K562 (cell line): ENCODE results near the gene DOCK7. TPM values are rescaled to one million over a fixed set of nuclear protein-coding genes. Genes with fewer than 3 reads are reported as not detected.

Experiments
- ATAC-seq: fragments of 200-7000 bp; cut with Tn5 transposase; 3 replicates; pipeline ENCODE4 v1.9.1; 2020; ENCODE audit warnings: moderate library complexity
- BruUV-seq: library from RNA; stranded (reverse); fragments of 400-500 nt; replicated peaks from 2 replicates; lab custom pipeline; 2021; lab: Mats Ljungman, UMichigan
- CTCF ChIA-PET: fragments of 300-600 bp; formaldehyde crosslinking; extraction: SDS; loops from one replicate; lab custom pipeline; 2021; ENCODE audit warnings: low intra/inter-chr PET ratio; lab: Yijun Ruan, JAX
- POLR2A ChIA-PET: fragments of 300-600, 350-650 bp; sonication (Branson Sonifier 250); formaldehyde crosslinking; extraction: SDS; loops from one replicate; lab custom pipeline; 2021; ENCODE audit warnings: antibody characterized with exemption, inconsistent platforms; lab: Yijun Ruan, JAX
- DNase-seq, 4 experiments: peaks; one replicate each; pipeline versions ENCODE4 v3.0.0 to v3.0.0-alpha.2; 2011 to 2018; ENCODE audit warnings: low spot score in 3 of 4, mixed read lengths in 3 of 4; ENCODE audit errors: extremely low read depth in 1 of 4
- FAIRE-seq: peaks from 2 replicates; lab custom pipeline; 2011; peaks lifted over from hg19 to GRCh38; lab: Jason Lieb, UNC
- H2AFZ ChIP-seq: 2 replicates; pipeline ENCODE4 v1.6.0; 2011; ENCODE audit warnings: low read depth, low read length, control low read depth, inconsistent platforms
- H3K27ac ChIP-seq: fragments of 200-600 bp; 3 replicates; pipeline ENCODE4 v1.8.0; 2011; ENCODE audit warnings: low read depth, mild to moderate bottlenecking, control low read depth, inconsistent platforms, low read length, moderate library complexity, mixed read lengths; ENCODE audit errors: extremely low read depth
- H3K27me3 ChIP-seq, 2 experiments: fragments of 300-600 bp in 1 of 2; 2 replicates in 1 of 2; 3 replicates in 1 of 2; pipeline versions ENCODE4 v1.6.0 to v1.8.0; 2011; ENCODE audit warnings: inconsistent platforms in 2 of 2, low read length in 2 of 2, mild to moderate bottlenecking in 1 of 2, mixed read lengths in 1 of 2, moderate library complexity in 1 of 2; ENCODE audit not compliant: control insufficient read depth in 2 of 2, insufficient read depth in 2 of 2
- H3K36me3 ChIP-seq: fragments of 300-600 bp; 3 replicates; pipeline ENCODE4 v1.8.0; 2011; ENCODE audit warnings: mild to moderate bottlenecking, low read length, inconsistent platforms; ENCODE audit not compliant: control insufficient read depth, insufficient read depth
- H3K4me1 ChIP-seq, 2 experiments: fragments of 200-600 bp in 1 of 2; replicated peaks in 1 of 2; 2 replicates in 1 of 2; 3 replicates in 1 of 2; pipeline versions ENCODE4 v1.5.1 to v1.8.0; 2011; ENCODE audit warnings: inconsistent platforms in 2 of 2, low read length in 2 of 2, mild to moderate bottlenecking in 1 of 2, mixed read lengths in 1 of 2, moderate library complexity in 1 of 2; ENCODE audit not compliant: control insufficient read depth in 2 of 2, insufficient read depth in 2 of 2
- H3K4me2 ChIP-seq: 2 replicates; pipeline ENCODE4 v1.6.1; 2011; ENCODE audit warnings: low read length, control low read depth, inconsistent platforms, mixed read lengths; ENCODE audit not compliant: insufficient read depth
- H3K4me3 ChIP-seq: fragments of 200-600 bp; sonication (generic), shearing (Covaris generic); 2 replicates; pipeline ENCODE4 v1.5.1; 2016; ENCODE audit warnings: control low read depth, inconsistent platforms
- H3K79me2 ChIP-seq: fragments of 200-600 bp; 3 replicates; pipeline ENCODE4 v1.8.0; 2011; ENCODE audit warnings: low read length, inconsistent platforms; ENCODE audit not compliant: control insufficient read depth, insufficient read depth
- H3K9ac ChIP-seq, 2 experiments: 2 replicates each; pipeline versions ENCODE4 v1.6.0 to v1.6.1; 2011; ENCODE audit warnings: low read depth in 2 of 2, low read length in 2 of 2, control low read depth in 1 of 2, inconsistent platforms in 1 of 2, mild to moderate bottlenecking in 1 of 2, mixed read lengths in 1 of 2; ENCODE audit not compliant: insufficient read depth in 1 of 2
- H3K9me1 ChIP-seq: one replicate; pipeline ENCODE4 v1.6.0; 2011; ENCODE audit warnings: inconsistent platforms, mild to moderate bottlenecking, low read length, moderate library complexity; ENCODE audit not compliant: control insufficient read depth, insufficient read depth
- H3K9me3 ChIP-seq: replicated peaks from 2 replicates; pipeline ENCODE4 v1.5.1; 2011; ENCODE audit warnings: low read depth, low read length, inconsistent platforms; ENCODE audit not compliant: control insufficient read depth, insufficient read depth
- H4K20me1 ChIP-seq: replicated peaks from 2 replicates; pipeline ENCODE4 v1.6.1; 2011; ENCODE audit warnings: low read length, inconsistent platforms, mixed read lengths; ENCODE audit not compliant: control insufficient read depth, insufficient read depth
- BRD9 ChIP-seq: fragments of 450-650 bp; IDR thresholded peaks from 2 replicates; pipeline ENCODE4 v1.6.1; 2018; ENCODE audit warnings: low read depth; ENCODE audit not compliant: partially characterized antibody
- CBFA2T2 ChIP-seq: fragments of 450-650 bp; conservative IDR thresholded peaks from 2 replicates; pipeline ENCODE4 v1.6.1; 2017; ENCODE audit warnings: mild to moderate bottlenecking
- CHD2 ChIP-seq: IDR thresholded peaks from 2 replicates; pipeline ENCODE4 v1.6.1; 2011; ENCODE audit warnings: low read depth, low read length
- DEAF1 ChIP-seq: fragments of 450-650 bp; formaldehyde crosslinking; IDR thresholded peaks from 2 replicates; pipeline ENCODE4 v1.4.0; 2020; ENCODE audit warnings: mild to moderate bottlenecking, moderate library complexity
- NFRKB ChIP-seq: fragments of 450-650 bp; IDR thresholded peaks from 2 replicates; pipeline ENCODE4 v1.6.1; 2016; ENCODE audit warnings: low read depth
- NR2C1 ChIP-seq, 2 experiments: fragments of 450-650 bp; IDR thresholded peaks; 2 replicates each; pipeline ENCODE4 v1.6.1; 2017; ENCODE audit warnings: mild to moderate bottlenecking in 2 of 2, antibody characterized with exemption in 1 of 2, inconsistent platforms in 1 of 2, missing compliant biosample characterization in 1 of 2, missing genetic modification characterization in 1 of 2
- SMAD3 ChIP-seq: fragments of 450-650 bp; formaldehyde crosslinking; conservative IDR thresholded peaks from 2 replicates; pipeline ENCODE4 v1.4.0; 2020; ENCODE audit warnings: mild to moderate bottlenecking
- SREBF1 ChIP-seq: fragments of 150-350 bp; IDR thresholded peaks from 2 replicates; pipeline ENCODE4 v1.6.1; 2014; ENCODE audit warnings: antibody characterized with exemption, low read depth, low read length, borderline replicate concordance
- ZFX ChIP-seq: sonication (generic); formaldehyde crosslinking; IDR thresholded peaks from 2 replicates; pipeline ENCODE4 v1.8.0; 2022; ENCODE audit warnings: mild to moderate bottlenecking, missing genetic modification reagents, moderate library complexity
- ZKSCAN8 ChIP-seq: fragments of 200-800 bp; sonication (Bioruptor generic); IDR thresholded peaks from 2 replicates; pipeline ENCODE4 v1.6.1; 2016; ENCODE audit warnings: missing genetic modification characterization, missing compliant biosample characterization
- ZNF274 ChIP-seq: IDR thresholded peaks from 2 replicates; pipeline ENCODE4 v1.6.1; 2011; ENCODE audit warnings: low read depth, mild to moderate bottlenecking, low read length, moderate library complexity, borderline replicate concordance
- ZNF780A ChIP-seq: fragments of 250-450 bp; sonication (Bioruptor Pico); IDR thresholded peaks from 2 replicates; pipeline ENCODE4 v1.5.0; 2021; ENCODE audit warnings: mild to moderate bottlenecking
- WGBS: fragments of 100-300 bp; shearing (Covaris generic); methylation state at CpG from one replicate; pipeline ENCODE4 v1.1.6; 2016; ENCODE audit warnings: low coverage, mixed read lengths; ENCODE audit not compliant: insufficient coverage; ENCODE audit errors: missing lambda C conversion rate; 5-methylcytosine and 5-hydroxymethylcytosine counted together
- in situ Hi-C: fragments of 300-500 bp; cut with MboI; formaldehyde crosslinking; loops from 4 replicates; pipeline ENCODE4 v1.15.0; 2018; ENCODE audit warnings: inconsistent platforms, mixed read lengths
- intact Hi-C: fragments of 100-400 bp; cut with micrococcal nuclease; formaldehyde crosslinking; loops from 2 replicates; pipeline ENCODE4 v1.14.2; 2022
- polyA plus RNA-seq, 8 experiments: library from polyadenylated mRNA; depleted of rRNA in 4 of 8; stranded (reverse) in 5 of 8; unstranded in 3 of 8; fragments of >200 nt; fragmentation: Nextera tagmentation in 2 of 8; fragmentation: Illumina TruSeq in 1 of 8; extraction: Ambion mirVana in 2 of 8; extraction: Trizol in 1 of 8; gene quantifications; 2 replicates each; pipeline versions ENCODE4 v1.2.1 to v1.2.3, GENCODE V29; 2011 to 2014; ENCODE audit warnings: inconsistent platforms in 1 of 8, missing spikeins in 1 of 8
- total RNA-seq, 7 experiments: library from RNA; depleted of rRNA in 6 of 7; stranded (reverse); fragments of >200 nt in 6 of 7; fragmentation: Illumina TruSeq in 2 of 7; extraction: Trizol in 2 of 7; gene quantifications; 2 replicates each; pipeline versions ENCODE4 v1.2.1 to v1.2.3, GENCODE V29; 2011 to 2021; ENCODE audit warnings: low replicate concordance in 1 of 7
- TF ChIP-seq, protein P1 (sequence below): fragments of 250-450 bp; sonication (Bioruptor Pico); IDR thresholded peaks from 2 replicates; pipeline ENCODE4 v1.8.0; 2022; ENCODE audit warnings: inconsistent platforms, mild to moderate bottlenecking, moderate library complexity, borderline replicate concordance
- TF ChIP-seq, protein P2 (sequence below): fragments of 250-450 bp; sonication (Bioruptor Pico); IDR thresholded peaks from 2 replicates; pipeline ENCODE4 v1.4.0; 2020; ENCODE audit warnings: mild to moderate bottlenecking, moderate library complexity

Gene DOCK7
- total and polyA plus RNA-seq, 9 of the 15 experiments (the other 6 are each of a cell fraction or from before 2014, with no cell fraction given): 4.9 to 35.1 (median 12.6) TPM

DNA sequence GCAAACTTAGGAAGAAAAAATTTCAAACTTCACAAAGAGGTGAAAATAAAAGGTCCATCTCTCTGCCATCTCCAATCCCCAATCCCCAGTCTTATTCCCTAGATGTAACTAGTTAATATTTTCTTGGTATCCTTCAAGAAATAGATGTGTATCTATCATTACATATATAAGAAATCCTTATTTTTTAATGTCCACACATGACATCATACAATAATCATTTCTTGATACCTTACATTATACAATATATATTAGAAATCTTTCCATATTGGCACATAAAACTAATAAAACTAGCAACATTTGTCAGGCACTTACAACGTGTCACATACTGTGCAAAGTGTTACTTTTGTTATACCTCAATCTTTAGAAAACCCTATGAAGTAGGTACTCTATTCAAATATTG lies 16.2 kb downstream of the DOCK7 start (continued):
- TF ChIP-seq ZNF274: no peak
- TF ChIP-seq, all 486 proteins: peak for 0

- no TSS peak for BruUV-seq
- DNase-seq: no peak
- no peak for FAIRE-seq
- Histone ChIP-seq H3K9me1 (no peaks in the 10 kb centered on the region), H3K27me3 (no peaks in the 10 kb centered on the region), H3K4me1 (no peaks in the 10 kb centered on the region), H3K36me3 (peaks cover 3% of the 10 kb centered on the region; the same call in 1 of the 3 replicates), H4K20me1 (no peaks in the 10 kb centered on the region), H2AFZ (no peak overlapping the region), H3K27ac (no peak overlapping the region), H3K4me3 (no peak overlapping the region), H3K4me2 (no peak overlapping the region), H3K9ac (no peak overlapping the region), H3K79me2 (no peaks in the 10 kb centered on the region), H3K9me3 (no peaks in the 10 kb centered on the region)
- ChIA-PET POLR2A (no interaction called here), CTCF (no interaction called here)
- in situ Hi-C loops: no loop called here
- ATAC-seq: no peak
- WGBS: 79% methylated on average over 1 of the region's 1 CpG
- intact Hi-C loops: no loop called here
- TF ChIP-seq DEAF1 (CRISPR knock-in tag) (no peak), ZNF780A (CRISPR knock-in tag) (no peak), CBFA2T2 (no peak), ZFX (CRISPR knock-in tag) (no peak), CHD2 (no peak), NR2C1 (IDR thresholded peaks at IDR 0.05) (no peak), NR2C1 (tag; IDR thresholded peaks at IDR 0.05) (no peak), SREBF1 (no peak), NFRKB (no peak), SMAD3 (CRISPR knock-in tag) (no peak), BRD9 (no peak), ZKSCAN8 (CRISPR knock-in tag) (no peak)
- TF ChIP-seq, protein P1, sequence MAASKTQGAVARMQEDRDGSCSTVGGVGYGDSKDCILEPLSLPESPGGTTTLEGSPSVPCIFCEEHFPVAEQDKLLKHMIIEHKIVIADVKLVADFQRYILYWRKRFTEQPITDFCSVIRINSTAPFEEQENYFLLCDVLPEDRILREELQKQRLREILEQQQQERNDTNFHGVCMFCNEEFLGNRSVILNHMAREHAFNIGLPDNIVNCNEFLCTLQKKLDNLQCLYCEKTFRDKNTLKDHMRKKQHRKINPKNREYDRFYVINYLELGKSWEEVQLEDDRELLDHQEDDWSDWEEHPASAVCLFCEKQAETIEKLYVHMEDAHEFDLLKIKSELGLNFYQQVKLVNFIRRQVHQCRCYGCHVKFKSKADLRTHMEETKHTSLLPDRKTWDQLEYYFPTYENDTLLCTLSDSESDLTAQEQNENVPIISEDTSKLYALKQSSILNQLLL: no peak
- TF ChIP-seq, protein P2, sequence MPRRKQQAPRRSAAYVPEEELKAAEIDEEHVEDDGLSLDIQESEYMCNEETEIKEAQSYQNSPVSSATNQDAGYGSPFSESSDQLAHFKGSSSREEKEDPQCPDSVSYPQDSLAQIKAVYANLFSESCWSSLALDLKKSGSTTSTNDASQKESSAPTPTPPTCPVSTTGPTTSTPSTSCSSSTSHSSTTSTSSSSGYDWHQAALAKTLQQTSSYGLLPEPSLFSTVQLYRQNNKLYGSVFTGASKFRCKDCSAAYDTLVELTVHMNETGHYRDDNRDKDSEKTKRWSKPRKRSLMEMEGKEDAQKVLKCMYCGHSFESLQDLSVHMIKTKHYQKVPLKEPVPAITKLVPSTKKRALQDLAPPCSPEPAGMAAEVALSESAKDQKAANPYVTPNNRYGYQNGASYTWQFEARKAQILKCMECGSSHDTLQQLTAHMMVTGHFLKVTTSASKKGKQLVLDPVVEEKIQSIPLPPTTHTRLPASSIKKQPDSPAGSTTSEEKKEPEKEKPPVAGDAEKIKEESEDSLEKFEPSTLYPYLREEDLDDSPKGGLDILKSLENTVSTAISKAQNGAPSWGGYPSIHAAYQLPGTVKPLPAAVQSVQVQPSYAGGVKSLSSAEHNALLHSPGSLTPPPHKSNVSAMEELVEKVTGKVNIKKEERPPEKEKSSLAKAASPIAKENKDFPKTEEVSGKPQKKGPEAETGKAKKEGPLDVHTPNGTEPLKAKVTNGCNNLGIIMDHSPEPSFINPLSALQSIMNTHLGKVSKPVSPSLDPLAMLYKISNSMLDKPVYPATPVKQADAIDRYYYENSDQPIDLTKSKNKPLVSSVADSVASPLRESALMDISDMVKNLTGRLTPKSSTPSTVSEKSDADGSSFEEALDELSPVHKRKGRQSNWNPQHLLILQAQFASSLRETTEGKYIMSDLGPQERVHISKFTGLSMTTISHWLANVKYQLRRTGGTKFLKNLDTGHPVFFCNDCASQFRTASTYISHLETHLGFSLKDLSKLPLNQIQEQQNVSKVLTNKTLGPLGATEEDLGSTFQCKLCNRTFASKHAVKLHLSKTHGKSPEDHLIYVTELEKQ (CRISPR knock-in tag): no peak
Observed at GRCh38 chr1:62654744-62655143, 33.4 kb downstream of the DOCK7 start.
